Measurements from ENCODE around the gene CPSF4. TPM values are rescaled to one million over a fixed set of nuclear protein-coding genes. Genes with fewer than 3 reads are reported as not detected.

The CPSF4 gene
- total RNA-seq: 41.5 TPM

DNA sequence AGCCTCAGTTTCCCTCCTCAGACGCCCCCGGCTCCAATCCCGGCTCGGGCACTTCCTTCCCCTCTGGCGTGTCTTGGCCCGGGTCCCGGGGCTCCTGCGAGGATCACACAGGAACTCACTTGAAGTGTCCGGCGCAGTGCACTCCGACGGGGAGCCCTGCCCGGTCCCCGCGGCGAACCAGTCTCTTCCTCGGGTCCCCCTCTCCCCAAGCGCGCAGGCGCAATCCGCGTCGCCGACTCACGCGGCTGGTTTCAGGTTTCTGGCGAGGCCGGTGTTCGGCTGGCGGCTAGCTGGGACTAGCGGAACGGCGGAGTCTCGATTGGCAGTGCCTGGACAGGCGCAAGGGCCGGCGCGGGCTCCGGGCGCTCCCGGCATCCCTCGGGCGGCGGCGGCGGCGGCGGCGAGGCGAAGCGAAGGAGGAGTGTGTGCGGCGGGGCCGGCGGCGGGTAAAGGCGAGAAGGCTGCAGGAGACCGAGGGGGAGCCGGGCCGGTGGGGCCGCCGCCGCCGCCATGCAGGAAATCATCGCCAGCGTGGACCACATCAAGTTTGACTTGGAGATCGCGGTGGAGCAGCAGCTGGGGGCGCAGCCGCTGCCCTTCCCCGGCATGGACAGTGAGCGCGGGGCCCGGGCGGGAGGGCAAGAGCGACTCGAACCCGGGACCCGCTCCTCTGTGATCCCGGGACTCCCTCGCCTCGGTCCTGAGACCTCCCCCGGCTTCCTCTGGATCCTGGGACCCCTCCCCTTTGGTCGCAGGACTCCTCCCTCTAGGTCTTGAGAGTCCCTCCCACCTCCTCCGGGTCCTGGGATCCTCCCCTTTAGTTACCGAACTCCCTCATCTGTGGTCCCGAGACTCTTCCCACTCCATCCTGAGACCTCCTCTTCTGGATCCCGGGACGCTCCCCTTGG lies at the start of gene CPSF4, which contains the start of gene PTCD1:
Gene CPSF4 (plus strand): TSS at position 371 of the 908 bp plus-strand sequence. CDS start 140 bp downstream, at position 511.
Gene PTCD1 (minus strand): TSS at position 226 of the 908 bp plus-strand sequence. CDS start 3,556 bp downstream, outside the sequence.
- DNase-seq (ENCODE audit: low read depth in 2 of 3, low spot score in 2 of 3): peak; percentile 67 to 95 (median 94)

DNA sequence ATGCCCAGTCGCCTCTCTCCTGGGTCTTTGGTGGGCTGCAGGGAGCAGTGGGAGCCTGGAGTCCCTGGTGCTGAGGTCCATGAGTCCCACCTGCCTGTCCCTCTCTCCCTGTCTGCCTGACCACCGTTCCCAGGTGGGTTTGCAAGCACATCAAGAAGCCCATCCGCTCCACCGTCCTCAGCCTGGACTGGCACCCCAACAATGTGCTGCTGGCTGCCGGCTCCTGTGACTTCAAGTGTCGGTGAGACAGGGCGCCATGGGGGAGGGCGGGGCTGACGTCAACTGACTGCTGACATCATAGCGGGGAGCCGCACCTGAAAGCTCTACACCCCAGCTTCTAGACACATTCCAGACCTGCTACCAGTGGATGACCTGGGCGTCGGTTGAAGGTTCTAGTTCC lies 49.0 kb upstream of the CPSF4 start:
- DNase-seq (ENCODE audit: low read depth in 2 of 3, low spot score in 2 of 3): no peak

DNA sequence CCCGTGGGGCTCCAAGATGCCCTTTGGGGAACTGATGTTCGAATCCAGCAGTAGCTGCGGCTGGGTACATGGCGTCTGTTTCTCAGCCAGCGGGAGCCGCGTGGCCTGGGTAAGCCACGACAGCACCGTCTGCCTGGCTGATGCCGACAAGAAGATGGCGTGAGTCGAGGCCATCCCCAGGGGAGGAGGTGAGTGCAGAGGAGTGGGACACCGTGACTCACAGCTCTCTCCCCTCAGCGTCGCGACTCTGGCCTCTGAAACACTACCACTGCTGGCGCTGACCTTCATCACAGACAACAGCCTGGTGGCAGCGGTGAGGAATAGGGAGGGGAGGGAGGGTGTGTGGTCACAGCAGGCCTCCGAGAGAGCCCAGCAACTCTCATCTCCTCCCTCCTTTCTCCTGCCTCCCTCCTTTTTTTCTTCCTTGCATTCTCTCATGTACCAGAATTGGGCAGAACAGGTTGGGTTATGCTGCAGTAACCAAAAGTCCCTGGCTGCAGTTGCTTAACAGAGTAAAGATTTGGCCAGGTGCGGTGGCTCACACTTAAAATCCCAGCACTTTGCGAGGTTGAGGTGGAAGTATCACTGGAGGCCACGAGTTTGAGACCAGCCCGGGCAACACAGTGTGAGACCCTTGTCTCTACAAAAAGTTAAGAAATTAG lies 47.7 kb upstream of the CPSF4 start:
- DNase-seq (ENCODE audit: low read depth in 2 of 3, low spot score in 2 of 3): no peak

DNA sequence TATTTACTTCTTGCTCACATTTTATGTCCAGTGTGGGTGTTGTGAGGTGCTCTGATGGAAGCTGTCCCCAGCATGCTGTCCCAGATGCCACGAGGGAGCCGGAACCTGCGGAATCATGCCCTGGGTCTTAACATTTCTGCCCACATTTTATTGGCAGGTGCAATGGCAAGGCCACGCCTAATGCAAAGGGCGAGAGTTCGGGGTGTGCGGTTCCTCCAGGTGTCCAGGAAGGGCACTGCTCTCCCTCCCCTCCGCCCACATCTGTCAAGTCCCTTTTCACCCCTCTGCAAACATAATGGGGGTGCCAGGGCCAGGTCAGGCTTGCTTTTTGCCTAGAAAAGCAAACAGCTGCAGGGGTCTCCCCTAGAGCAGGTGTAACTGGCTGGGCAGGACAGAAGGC lies 46.7 kb upstream of the CPSF4 start:
- no peak for DNase-seq (ENCODE audit: low read depth in 2 of 3, low spot score in 2 of 3)

GRCh38 chr7:99392659-99393354 lies 45.9 kb upstream of the CPSF4 start:
- peak; percentile 70 to 79 (median 79) for DNase-seq (ENCODE audit: low read depth in 2 of 3, low spot score in 2 of 3)

- DNase-seq (ENCODE audit: low read depth in 2 of 3, low spot score in 2 of 3): no peak
Observed at GRCh38 chr7:99393355-99394187, 45.2 kb upstream of the CPSF4 start.

- DNase-seq (ENCODE audit: low read depth in 2 of 3, low spot score in 2 of 3): no peak
Observed at GRCh38 chr7:99394188-99394502, 44.6 kb upstream of the CPSF4 start.

DNA sequence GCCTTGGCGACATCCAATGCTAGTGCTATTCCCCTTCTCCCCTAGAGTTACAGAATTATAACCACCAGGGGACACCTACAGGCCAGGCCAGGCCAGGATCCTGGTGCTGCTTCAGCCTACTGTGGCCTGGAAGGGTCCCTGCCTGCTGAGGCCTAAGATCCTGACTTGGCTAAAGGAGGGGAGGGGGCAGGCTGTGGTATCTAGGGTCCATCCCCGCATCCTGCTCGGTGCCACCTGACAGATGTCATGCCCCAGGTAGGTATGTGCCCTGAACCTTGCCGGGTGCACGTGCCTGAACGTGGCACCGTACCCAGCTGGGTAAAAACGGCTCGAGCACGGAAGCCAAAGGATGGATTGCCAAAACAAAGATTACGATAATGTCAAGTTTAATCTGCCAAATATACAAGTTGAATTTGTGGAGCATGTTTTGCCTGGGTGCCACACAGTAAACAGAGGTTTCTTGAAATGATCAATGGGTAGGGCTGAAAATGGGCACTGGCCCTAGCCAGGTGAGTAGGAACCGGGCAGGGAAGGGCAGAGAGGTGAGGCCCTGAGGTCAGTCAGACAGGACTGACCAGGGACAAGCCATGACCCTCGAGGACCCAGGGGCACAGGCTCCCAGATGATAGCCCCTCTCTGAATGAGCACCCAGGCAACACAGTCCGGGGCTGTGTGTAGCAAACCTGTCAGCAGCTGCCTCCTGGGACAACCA lies 43.0 kb upstream of the CPSF4 start:
- DNase-seq (ENCODE audit: low read depth in 2 of 3, low spot score in 2 of 3): no peak

GRCh38 chr7:99396418-99397296 lies 42.1 kb upstream of the CPSF4 start:
- DNase-seq (ENCODE audit: low read depth in 2 of 3, low spot score in 2 of 3): no peak

DNA sequence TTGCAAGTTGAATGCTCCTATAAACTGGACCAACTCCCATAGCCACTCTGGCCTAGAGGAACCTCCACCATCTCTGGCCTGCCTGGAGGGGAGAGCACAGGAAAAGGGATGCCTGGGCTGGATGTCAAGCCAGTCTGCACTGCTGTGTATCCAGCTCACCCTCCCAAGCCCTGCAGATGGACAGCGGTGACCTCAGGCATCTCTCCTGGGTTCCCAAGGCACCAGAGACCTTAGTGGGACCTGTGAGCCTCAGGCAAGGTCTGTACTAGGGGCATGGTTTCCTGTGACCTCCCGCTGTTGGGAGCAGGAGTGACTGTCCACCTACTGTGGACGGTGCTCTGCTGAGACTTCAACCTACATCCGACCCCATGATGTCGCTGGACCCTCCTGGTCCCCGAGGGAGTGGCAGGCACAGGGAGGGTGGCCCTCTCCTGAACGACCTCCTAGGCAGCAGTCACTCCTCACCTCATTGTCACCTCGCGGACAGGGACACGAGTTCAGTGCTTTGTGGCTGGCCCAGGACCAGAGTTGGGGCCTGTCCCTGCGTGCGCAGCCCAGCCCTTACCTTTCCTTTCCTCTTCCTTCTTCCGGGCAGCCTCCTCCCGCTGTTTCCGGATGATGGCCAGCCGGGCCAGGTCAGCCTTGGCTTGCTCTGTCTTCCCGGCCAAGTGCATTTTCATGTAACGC lies 41.3 kb upstream of the CPSF4 start:
- no peak for DNase-seq (ENCODE audit: low read depth in 2 of 3, low spot score in 2 of 3)

DNA sequence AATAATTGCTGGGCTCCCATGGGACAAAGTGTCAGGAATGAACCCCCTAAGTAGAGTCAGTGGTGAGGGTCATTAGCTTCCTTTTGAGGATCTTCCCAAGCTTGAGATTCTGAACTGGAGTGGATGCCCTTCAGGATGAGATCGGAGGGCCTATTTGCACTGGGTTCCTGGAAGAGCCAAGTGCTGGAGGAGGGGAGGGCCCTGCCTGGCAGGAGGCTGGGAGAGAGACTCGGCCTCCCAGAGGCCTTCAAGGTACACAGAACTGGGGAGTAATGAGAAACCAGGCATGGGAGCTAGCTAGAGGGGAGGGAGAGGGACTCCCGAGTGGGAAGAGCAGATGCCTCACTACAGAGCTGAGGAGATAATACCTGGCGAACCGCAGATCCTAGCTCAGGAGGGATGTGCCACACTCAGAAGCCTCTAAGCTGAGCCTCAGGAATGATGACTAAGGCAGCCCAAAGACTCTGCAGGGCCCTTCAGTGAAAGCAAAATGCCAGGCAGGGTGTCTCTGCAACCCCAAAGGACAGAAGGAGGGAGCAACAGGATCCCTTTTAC lies 39.8 kb upstream of the CPSF4 start:
- DNase-seq (ENCODE audit: low read depth in 2 of 3, low spot score in 2 of 3): no peak

- DNase-seq (ENCODE audit: low read depth in 2 of 3, low spot score in 2 of 3): no peak
Observed at GRCh38 chr7:99399597-99399996, 39.1 kb upstream of the CPSF4 start.

DNA sequence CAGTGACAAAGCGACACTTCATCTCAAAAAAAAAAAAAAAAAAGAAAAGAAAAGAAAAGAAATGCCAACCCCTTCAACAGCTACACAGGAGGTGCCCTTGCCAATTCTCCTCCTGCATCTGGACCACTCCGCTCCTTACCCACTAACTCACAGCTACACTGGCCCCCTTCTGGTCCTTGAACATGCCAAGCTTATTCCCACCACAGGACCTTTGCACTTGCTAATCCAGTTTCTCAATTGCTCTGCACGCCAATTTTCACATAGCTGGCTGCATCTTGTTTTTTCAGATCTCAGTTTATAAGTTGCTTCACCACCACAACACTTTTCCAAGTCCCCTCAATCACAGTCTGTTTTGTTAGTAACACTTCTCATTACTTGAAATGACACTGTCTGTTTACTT lies 35.9 kb upstream of the CPSF4 start:
- DNase-seq (ENCODE audit: low read depth in 2 of 3, low spot score in 2 of 3): no peak

DNA sequence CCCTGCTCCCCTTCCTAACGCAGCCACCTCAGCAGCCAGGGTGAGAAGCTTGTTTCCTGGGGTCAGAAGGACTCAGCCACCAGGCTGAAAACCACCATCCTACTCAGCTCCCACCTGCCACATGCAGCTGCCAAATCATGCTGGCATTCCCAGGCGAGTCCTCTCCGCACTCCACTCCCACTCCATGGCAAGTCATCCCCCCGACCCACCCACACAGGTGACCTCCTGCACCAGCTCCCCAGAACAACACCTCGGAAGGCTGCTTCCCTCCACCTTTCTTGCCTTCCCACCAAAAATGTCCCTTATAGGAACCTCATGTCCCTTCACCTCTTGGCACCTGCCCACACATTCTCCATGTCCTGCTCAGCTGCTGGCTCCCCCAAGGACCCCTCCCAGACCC lies 35.0 kb upstream of the CPSF4 start:
- no peak for DNase-seq (ENCODE audit: low read depth in 2 of 3, low spot score in 2 of 3)

DNA sequence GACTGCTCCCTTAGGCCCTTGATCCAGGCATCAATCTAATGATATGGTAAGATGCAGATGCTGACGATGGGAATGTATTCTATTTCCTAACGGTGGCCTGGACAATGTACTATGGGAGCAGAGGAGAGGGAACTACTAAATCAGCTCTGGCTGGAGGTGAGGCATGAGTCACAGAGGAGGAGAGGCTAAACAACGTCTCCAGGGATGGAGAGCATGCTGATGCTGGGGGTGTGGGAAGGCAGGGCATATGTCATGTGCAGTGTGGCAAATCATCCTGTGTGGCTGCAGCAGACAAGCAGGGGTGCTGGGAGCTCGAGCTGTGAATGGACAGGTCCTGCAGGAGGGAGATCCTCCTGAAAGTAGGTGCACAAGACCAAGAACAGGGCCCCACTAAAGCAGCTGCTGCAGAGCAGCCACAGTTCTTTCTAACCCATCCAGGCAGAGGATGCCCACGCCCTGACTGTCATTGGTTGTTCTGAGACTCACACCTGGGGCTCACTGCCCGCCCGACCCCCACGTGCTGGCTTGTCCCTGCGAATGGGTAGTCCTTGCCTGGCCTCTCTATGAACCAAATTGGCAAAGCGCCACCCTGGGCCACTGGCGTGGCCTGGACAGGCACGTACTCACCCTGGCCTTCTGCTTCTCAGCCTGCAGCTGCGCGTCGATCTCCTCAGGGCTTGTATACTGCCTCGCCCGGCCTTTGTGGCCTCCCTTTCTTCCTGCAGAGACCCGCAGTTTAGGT lies 34.3 kb upstream of the CPSF4 start:
- no peak for DNase-seq (ENCODE audit: low read depth in 2 of 3, low spot score in 2 of 3)

DNA sequence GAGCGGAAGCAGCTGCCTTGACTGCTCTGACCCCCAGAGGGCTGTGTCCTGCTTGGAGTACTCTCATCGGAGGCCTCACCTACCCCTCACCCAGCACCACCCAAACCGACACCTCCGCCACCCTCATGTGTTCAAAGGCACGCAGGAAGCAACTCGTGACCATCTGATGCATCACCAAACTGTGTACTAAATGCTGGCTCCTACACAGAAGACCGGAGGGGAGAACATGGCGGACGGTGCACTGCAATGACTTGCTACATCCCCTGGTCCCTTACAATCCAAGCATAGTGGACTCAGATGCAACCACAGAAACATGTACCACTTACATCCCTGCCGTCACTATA lies 33.8 kb upstream of the CPSF4 start:
- DNase-seq (ENCODE audit: low read depth in 2 of 3, low spot score in 2 of 3): no peak

DNA sequence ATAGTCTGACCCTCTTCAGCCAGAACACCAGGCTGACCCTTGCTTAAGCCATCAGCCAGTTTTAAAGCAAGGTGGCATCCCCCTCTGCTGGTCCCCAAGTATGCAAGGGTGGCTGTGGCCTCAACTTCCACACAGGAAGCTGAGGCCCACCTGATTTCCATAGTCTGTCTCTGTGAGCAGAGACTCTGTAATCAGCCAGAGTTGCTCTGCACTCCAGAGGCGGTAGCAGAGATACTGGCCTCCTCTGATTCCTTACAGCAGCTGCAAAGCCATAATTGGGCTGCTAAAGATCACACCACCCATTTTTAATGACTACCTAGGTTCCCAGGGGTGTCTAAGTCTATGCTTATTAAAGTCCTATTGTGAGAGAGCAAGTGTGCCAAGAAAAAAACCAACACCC lies 32.2 kb upstream of the CPSF4 start:
- DNase-seq (ENCODE audit: low read depth in 2 of 3, low spot score in 2 of 3): no peak

All from hematopoietic multipotent progenitor cell (in vitro differentiated cells).